IPS-18c (cell line): ENCODE data around the gene AGBL1.

Experiments used
- H3K4me3 ChIP-seq: 2 replicates; pipeline ENCODE4 v1.7.0; 2013; ENCODE audit warnings: low read depth, mild to moderate bottlenecking, low read length, moderate library complexity; ENCODE audit not compliant: insufficient read depth
- H3K9me3 ChIP-seq: one replicate; pipeline ENCODE4 v1.6.1; 2013; ENCODE audit warnings: mild to moderate bottlenecking, low read length, moderate library complexity; ENCODE audit not compliant: control insufficient read depth, insufficient read depth

The AGBL1 gene

DNA sequence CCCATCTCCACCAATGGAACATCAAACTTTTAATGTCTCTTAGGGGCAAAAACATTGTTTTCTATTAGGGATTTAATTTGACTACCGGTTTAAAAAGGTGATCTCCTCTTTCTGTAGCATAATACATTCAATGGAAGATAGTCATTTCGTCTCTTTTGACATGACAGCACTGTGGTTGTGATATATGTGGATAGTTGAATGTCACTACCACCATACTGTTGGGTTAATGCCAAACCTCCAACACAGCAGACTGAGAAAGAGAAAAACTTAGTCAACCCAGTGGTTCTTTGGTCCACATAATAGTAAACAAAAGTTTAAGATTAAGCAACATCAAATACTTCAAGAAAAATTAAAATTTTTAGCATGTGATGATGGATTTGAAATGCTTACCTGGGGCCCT lies 530.4 kb downstream of the AGBL1 start:
- H3K9me3 ChIP-seq: no peaks in the 10 kb centered on the region
- no peak overlapping the region for H3K4me3 ChIP-seq

DNA sequence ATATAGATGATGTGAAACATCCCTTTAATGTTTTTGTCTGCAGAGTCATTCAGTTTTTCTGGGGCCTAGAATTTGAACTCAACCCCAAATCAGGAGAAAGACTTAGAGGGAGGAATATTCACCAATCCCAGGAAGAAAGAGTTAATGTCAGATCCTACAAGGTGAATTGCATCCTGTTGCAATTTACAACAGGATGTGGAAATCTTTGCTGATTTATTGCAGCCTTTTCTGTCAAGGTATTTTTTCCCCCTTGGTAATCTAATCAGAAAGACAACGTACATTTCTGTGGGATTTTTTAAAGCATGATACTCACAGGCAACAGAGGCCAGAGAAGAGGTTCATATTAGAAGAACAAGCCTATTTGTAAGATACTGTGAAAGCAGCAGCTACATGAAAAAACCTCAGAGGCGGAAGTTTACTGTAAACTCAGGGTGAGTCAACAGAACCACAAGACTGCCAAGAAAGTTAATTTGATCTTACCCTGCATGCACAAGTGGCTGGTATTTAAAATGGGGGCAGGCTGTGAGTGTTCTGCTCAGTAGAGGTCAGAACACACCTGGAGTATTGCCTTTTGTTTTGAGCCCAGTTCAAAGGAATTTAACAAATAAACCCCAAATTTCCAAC lies 531.9 kb downstream of the AGBL1 start:
- no peak overlapping the region for H3K4me3 ChIP-seq
- no peaks in the 10 kb centered on the region for H3K9me3 ChIP-seq

DNA sequence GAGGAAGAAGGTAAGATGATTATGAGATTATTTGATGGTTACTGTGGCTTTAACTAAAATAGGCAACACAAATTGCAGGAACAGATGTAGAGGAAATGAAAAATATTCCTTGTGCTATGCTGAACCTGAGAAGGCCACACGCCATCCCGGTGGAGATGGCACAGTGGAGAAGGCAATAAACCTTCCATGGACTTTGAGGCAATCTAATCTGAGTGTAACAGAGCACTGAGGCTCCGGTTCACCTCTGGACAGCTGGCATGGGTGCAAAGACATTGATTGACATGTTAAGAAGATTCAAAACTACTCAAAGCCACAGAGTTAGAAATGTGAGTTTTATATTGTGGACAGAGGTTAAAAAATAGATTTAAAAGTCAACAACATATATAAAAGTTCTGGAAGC lies 535.7 kb downstream of the AGBL1 start:
- no peak overlapping the region for H3K4me3 ChIP-seq
- H3K9me3 ChIP-seq: no peaks in the 10 kb centered on the region

DNA sequence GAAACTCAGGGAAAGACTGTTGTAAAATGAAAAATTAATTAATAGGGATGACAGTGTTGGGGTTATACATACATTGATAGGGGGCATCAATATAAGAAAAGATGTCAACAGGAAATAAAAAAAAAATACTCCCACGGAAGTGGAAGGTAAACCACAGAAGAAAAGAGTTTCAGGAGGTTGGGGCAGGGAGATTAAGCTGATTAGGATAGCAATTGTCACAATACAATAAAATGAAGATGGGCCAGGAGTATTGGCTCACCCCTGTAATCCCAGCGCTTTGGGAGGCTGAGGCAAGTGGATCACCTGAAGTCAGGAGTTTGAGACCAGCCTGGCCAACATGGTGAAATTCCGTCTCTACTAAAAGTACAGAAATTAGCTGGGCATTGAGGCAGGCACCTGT lies 536.1 kb downstream of the AGBL1 start:
- no peaks in the 10 kb centered on the region for H3K9me3 ChIP-seq
- no peak overlapping the region for H3K4me3 ChIP-seq

DNA sequence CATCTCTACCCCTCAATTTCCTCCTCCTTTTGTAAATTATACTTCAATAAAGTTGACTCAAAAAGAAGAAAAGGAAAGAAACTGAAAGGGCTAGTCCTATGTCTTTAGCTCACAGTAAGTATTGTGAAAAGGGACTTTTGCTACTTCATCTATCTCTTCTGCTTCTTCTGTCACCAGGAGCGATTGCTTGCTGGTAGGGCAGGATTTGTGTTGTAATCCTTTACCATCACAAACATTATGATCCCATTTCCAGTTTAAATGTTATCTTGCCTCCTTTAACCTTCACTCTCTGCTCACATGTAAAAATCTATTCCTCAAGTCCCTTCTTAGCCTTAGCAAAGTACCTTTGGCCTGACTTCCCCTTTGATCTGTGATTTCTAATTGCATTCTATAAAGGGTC lies 537.1 kb downstream of the AGBL1 start:
- H3K9me3 ChIP-seq: no peaks in the 10 kb centered on the region
- no peak overlapping the region for H3K4me3 ChIP-seq

DNA sequence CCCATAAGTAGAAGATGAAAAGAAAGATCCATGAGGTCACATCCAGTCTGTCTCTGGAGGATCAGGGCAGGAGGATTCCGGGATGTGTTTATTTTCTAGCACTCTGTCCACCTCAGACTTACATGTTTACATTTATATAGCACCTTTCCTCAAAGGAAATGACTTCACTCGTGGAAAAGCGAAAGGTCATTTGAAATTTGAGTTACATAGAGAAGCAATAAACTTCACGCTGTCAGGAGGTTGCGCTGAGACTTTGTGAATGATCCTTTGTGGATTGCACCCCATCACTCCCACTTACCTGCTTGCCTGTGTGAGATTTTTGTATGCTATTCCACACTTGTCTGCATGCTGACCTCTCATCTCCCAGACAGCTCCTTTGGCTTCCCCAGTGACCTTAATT lies 540.5 kb downstream of the AGBL1 start:
- Histone ChIP-seq H3K4me3 (no peak overlapping the region), H3K9me3 (no peaks in the 10 kb centered on the region)

DNA sequence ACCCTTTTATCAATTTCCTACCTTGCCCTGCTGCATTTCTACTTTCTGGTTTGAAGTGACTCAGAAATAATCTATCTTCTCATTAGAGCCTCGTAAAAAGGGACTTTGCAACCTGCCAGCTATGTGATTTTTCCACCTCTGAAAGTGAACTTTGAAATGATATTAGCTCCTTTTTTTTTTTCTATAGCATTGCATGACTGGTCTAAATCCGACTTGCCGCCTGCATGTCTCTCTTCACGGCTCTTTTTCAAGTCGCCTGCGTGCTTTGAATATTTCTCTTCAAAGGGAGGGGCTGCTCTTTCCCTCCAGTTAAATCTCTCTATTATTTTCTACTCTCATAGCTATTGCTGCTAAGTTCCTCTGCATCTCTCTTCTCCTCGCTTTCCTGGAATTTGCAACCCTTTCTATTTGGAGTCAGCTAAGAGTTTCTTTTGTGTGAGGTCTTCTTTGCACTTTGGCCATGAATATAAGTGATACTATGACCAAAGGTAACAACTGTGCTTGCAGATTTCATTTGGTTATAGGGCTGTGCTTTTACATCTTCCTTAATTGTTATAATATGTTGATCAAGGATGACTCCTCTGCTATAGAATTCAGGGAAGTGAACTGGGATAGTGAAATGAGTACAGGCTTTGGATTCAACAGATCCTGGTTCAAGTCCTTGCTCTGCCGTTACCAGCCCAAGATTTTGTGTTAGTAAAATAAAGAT lies 541.1 kb downstream of the AGBL1 start:
- H3K9me3 ChIP-seq: no peaks in the 10 kb centered on the region
- no peak overlapping the region for H3K4me3 ChIP-seq

DNA sequence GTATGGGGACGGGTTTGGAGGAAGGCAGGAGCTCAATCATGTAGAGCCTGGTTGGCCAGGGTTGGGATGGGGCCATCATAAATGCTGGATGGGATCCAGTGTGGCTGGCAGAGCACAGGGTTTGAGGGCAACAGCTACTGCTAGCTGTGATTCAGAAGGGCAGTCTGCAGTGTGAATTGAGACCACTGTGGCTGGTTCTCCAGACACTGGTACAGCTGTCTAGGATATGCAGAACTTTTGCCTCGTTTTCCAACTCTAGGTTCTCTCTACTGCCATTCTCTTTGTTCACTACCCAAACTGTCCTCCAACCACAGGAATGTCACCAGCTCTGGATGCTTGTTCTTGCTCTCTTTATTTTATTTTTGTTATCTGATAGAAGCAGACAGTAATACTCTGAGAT lies 543.6 kb downstream of the AGBL1 start:
- no peaks in the 10 kb centered on the region for H3K9me3 ChIP-seq
- H3K4me3 ChIP-seq: no peak overlapping the region

DNA sequence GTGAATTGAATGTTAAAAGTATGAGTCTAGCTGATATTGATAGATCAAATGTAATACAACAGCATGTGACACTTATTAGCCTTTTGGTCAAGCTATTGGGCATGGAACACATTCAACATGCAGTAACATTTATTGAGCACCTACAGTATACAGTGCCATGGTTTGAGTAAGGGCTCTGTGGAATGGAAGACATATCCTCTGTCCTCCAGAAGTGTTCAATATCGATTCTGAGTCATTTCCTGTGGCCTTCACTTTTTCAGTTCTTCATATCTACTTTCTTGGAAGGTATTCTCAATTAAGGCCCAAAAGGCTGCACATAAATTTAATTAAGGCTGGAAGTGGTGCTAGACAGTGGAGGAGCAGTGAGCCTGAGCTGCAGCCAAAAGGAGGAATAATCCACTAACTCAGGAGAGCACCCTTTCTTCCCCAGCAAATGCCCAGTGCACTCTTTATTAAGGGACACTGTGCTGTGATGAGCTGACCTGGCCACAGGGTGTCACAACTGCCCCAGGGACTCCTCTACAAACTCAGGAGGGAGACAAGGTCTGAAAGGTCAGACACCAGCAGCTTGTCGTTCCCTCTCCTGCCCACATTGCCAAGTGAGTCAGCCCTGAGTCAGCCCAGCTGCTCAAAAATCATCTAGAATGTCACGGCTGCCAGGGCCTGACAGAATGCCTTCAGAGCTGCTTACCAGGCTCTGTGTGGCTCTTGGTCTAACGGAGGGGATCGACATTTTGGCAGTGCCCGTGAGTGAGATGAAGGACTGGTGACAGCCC lies 544.8 kb downstream of the AGBL1 start:
- H3K4me3 ChIP-seq: no peak overlapping the region

DNA sequence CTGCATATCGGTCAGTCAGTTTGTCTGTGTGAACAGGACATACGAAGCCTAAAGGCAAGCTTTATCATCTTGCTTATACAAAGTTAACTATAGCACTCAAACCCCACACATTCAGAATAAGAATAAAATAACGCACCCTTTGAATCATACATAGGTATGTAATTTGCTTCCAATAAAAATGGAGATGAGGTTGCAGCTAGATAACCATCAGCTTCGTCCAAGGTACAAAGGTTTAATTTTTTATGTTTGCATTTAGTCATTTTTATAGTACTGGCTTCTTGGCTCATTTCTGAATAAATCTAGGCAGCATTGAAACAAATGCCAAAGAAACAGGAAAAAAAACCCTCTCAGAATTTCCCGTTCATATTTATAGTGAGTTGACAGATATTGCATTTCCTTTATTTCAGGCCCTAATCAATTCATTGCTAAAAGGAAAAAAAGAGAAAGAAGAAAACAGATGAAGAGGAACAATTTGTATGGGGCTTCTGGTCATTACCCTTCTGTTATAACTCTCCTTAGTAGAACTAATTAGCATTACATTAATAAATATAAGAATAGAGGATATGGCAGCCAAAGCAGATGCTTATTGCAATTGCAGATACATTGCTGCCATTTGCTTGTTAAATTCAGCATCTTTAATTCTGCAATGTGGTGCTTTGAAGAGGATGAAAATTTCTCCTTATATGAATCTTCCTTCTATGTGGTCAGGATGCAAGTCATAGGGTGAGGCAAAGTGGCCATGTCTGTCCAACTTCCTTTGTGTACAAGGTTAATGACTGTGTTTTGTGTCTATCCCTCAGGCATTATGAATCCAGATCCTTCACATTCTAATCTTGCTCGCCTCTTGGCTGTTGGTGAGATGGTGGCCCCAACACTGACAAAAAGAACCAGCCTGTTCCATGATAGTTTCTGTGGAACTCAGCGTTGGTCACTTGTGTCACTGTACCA lies 550.0 kb downstream of the AGBL1 start:
- H3K9me3 ChIP-seq: no peaks in the 10 kb centered on the region
- H3K4me3 ChIP-seq: no peak overlapping the region

More for the DNA sequence above, 544.8 kb downstream of the AGBL1 start:
- no peaks in the 10 kb centered on the region for H3K9me3 ChIP-seq

DNA sequence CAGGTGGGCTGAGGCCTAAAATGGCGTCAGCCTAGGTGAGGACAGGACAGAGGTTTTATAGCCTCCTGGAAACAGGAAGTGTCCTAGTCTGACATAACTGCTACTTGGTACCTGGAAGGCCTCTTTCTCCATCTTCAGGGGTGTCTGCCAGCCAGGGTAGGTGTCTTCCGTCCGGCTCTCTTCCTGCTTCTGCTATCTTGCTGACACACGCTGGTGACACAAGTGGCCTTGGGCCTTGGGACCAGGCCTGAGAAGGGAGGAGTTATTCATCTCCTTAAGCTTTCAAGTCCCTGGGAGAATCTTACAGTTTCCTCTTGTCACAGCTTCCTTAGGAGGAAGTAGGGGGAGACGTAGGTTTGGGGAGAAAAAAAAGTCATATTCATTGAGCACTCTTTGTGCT lies 551.3 kb downstream of the AGBL1 start:
- Histone ChIP-seq H3K9me3 (no peaks in the 10 kb centered on the region), H3K4me3 (no peak overlapping the region)

DNA sequence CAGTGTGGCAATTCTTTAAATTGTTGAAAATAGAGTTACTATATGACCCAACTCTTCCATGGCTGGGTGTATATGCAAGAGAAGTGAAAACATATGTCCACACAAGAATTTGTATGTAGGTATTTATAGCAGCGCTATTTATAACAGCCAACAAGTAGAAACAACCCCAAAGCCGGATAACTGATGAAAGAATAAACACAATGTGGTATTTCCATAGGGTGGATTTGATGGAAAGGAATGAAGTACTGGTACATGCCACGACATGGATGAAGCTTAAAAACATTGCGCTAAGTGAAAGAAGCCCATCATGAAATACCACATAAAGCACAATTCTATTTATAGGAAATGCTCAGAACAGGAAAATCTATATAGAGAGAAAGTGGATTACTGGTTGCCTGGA lies 554.5 kb downstream of the AGBL1 start:
- Histone ChIP-seq H3K4me3 (no peak overlapping the region), H3K9me3 (no peaks in the 10 kb centered on the region)

DNA sequence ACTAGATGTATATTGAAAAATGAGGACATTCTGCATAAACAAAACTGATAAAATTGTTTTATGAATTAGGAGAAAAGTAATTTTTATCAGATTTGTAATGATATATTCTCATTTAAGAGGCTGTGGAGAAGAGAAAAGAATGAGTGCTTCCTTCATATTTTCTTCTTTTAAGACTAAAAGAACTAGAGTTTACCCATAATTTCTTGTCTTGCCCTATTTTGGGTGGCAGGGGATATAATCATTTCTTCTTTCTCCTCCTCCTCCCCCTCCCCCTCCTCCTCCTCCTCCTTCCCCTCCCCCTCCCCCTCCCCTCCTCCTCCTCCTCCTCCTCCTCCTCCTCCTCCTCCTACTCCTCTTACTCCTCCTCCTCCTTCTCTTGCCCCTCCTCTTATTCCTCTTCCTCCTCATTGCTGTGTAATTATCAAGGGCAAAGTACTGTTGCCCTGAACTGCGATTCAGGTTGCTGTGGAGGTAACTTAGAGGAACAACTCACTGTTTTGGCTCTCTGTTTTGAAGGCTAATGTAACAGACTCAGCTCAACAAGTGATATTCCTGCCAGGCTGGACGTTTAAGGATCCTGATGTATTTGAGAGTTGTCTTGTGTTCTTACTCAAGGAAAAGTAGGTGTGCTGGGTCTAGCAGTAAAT lies 555.4 kb downstream of the AGBL1 start:
- no peaks in the 10 kb centered on the region for H3K9me3 ChIP-seq
- H3K4me3 ChIP-seq: no peak overlapping the region

DNA sequence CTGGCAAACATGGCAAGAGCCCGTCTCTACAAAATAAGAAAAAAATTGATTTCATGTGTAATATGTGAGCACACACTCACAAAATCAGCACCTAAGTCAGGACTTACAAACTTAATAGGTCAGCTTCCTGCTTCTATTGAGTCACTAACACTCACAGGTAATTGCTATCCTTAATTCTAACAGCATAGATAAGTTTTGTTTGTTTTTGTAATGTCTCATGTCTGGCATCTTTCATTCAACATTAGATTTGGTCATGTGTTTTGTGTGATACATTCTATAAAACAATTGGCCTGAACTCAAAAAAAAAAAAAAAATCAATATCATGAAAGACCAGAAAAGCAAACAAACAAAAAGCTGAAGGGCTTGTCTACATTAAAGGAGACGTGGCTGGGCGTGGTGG lies 564.7 kb downstream of the AGBL1 start:
- no peak overlapping the region for H3K4me3 ChIP-seq
- no peaks in the 10 kb centered on the region for H3K9me3 ChIP-seq

DNA sequence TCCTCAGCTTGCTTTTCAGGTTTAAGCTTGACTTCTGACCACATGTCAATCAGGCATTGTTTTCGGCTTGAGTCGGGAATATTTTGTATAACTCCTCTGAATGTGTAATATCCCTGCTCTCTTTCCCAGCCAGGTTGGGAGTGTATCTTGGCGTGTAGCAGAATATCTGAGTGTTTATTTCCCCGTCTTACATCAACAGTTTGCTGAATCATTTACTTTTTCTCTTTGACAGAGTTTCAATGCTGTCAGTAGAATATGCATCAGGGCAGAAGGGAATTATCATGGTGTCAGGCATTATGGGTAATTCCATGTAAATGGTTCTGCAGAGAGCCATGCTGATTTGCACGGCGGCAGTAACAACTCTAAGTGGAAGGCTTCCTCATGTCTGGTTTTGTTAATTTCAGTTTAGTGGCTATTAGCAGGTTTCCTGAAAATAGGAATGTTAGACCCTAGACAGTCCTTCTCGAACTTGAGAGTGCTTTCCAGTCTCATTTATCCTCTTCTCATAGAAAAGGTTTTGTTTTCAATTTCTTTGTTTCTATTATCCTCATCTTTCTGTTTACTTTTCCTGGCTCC lies 566.3 kb downstream of the AGBL1 start:
- Histone ChIP-seq H3K4me3 (no peak overlapping the region), H3K9me3 (no peaks in the 10 kb centered on the region)

DNA sequence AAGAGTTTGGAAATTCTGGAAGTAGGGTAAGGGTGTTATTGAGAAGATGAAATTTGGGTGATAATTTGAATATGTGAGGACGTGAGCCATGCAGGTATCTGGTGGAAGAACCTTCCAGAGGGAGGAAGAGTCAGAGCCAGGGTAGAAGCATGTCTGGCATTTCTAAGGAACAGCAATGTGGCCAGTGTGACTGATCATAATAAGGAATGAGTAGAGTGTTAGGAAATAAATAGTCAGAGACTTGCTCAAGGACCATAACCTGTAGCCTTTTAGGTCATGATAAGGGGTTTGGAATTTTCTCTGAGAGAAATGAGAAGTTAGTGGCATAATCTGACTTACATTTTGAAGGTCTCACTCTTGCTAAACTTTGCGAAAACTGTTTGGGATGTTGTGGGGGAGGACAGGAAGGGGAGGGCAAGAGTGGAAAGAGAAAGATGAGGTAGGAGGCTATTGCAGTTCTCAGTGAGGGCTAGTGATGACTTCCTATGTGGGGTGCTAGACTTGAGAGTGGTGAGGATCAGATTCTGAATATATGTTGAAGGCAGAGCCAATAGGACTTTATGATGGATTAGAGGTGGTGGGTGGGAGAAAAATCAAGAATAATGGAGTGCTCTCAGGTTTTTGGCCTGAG lies 568.3 kb downstream of the AGBL1 start:
- Histone ChIP-seq H3K4me3 (no peak overlapping the region), H3K9me3 (no peaks in the 10 kb centered on the region)
